Keratinocyte (primary cell): ENCODE results near the gene MED12. TPM values are rescaled to one million over a fixed set of nuclear protein-coding genes. Genes with fewer than 3 reads are reported as not detected.

Experiments
- DNase-seq: peaks from one replicate; pipeline ENCODE4 v3.0.0-alpha.2; 2011; ENCODE audit warnings: low read depth, missing footprints, low spot score
- FAIRE-seq: peaks from 2 replicates; lab custom pipeline; 2011; peaks lifted over from hg19 to GRCh38; lab: Jason Lieb, UNC
- H2AFZ ChIP-seq: 2 replicates; pipeline ENCODE4 v1.6.0; 2012; ENCODE audit warnings: low read length, control low read depth, inconsistent platforms; ENCODE audit not compliant: control insufficient read depth
- H3K27ac ChIP-seq: 2 replicates; pipeline ENCODE4 v1.5.1; 2011; ENCODE audit warnings: low read length; ENCODE audit not compliant: control insufficient read depth, insufficient read depth
- H3K27me3 ChIP-seq: 3 replicates; pipeline ENCODE4 v1.6.0; 2011; ENCODE audit warnings: low read length; ENCODE audit not compliant: control insufficient read depth, insufficient read depth; ENCODE audit errors: extremely low read depth
- H3K36me3 ChIP-seq, 2 experiments: 2 replicates in 1 of 2; 3 replicates in 1 of 2; pipeline ENCODE4 v1.5.1; 2011; ENCODE audit warnings: low read length in 2 of 2, mild to moderate bottlenecking in 1 of 2; ENCODE audit not compliant: control insufficient read depth in 2 of 2, insufficient read depth in 2 of 2; ENCODE audit errors: extremely low read depth in 1 of 2
- H3K4me1 ChIP-seq: 3 replicates; pipeline ENCODE4 v1.5.1; 2011; ENCODE audit warnings: low read length; ENCODE audit not compliant: control insufficient read depth, insufficient read depth; ENCODE audit errors: extremely low read depth
- H3K4me2 ChIP-seq: 3 replicates; pipeline ENCODE4 v1.6.0; 2011; ENCODE audit warnings: low read depth, low read length; ENCODE audit not compliant: control insufficient read depth, insufficient read depth; ENCODE audit errors: extremely low read depth
- H3K4me3 ChIP-seq, 3 experiments: fragments of 200-600 bp in 1 of 3; sonication (generic) in 1 of 3; 2 replicates in 2 of 3; 3 replicates in 1 of 3; pipeline ENCODE4 v1.5.1; 2011 to 2016; ENCODE audit warnings: low read length in 3 of 3, mild to moderate bottlenecking in 3 of 3, control low read depth in 2 of 3, inconsistent platforms in 1 of 3, low read depth in 1 of 3, mixed read lengths in 1 of 3, mixed run types in 1 of 3, moderate library complexity in 1 of 3; ENCODE audit not compliant: control insufficient read depth in 2 of 3, insufficient read depth in 2 of 3; ENCODE audit errors: extremely low read depth in 1 of 3
- H3K79me2 ChIP-seq: 2 replicates; pipeline ENCODE4 v1.6.0; 2012; ENCODE audit warnings: low read length; ENCODE audit not compliant: control insufficient read depth, insufficient read depth
- H3K9ac ChIP-seq: 3 replicates; pipeline ENCODE4 v1.6.0; 2011; ENCODE audit warnings: low read length; ENCODE audit not compliant: control insufficient read depth, insufficient read depth; ENCODE audit errors: extremely low read depth
- H3K9me1 ChIP-seq: 3 replicates; pipeline ENCODE4 v1.6.0; 2011; ENCODE audit warnings: low read length; ENCODE audit not compliant: control insufficient read depth, insufficient read depth; ENCODE audit errors: extremely low read depth
- H3K9me3 ChIP-seq: 2 replicates; pipeline ENCODE4 v1.5.1; 2012; ENCODE audit warnings: low read depth, low read length; ENCODE audit not compliant: control insufficient read depth
- H4K20me1 ChIP-seq: 3 replicates; pipeline ENCODE4 v1.6.0; 2011; ENCODE audit warnings: low read length; ENCODE audit not compliant: control insufficient read depth, insufficient read depth; ENCODE audit errors: extremely low read depth
- EZH2 ChIP-seq: IDR thresholded peaks from one replicate; pipeline ENCODE4 v1.6.1; 2012; ENCODE audit warnings: inconsistent platforms, mild to moderate bottlenecking, low read length, moderate library complexity
- dilution Hi-C: fragments of 300-500 bp; cut with MboI; formaldehyde crosslinking; loops from one replicate; pipeline ENCODE4 v1.7.0; 2020; ENCODE audit warnings: low sequenced_read_pairs; ENCODE audit not compliant: extremely low pct_ligation_motif_present
- polyA plus RNA-seq, 5 experiments: library from polyadenylated mRNA; depleted of rRNA in 3 of 5; stranded (reverse) in 3 of 5; stranded (forward) in 1 of 5; unstranded in 1 of 5; fragments of >200 nt; gene quantifications; 1 replicate in 1 of 5; 2 replicates in 3 of 5; 3 replicates in 1 of 5; pipeline versions ENCODE4 v1.2.1 to v1.2.3, GENCODE V29; 2011 to 2012; ENCODE audit warnings: missing spikeins in 2 of 5, low read depth in 1 of 5, low replicate concordance in 1 of 5
- TF ChIP-seq, protein P1 (sequence below), 3 experiments: IDR thresholded peaks in 1 of 3; conservative IDR thresholded peaks in 1 of 3; optimal IDR thresholded peaks in 1 of 3; 2 replicates in 2 of 3; 3 replicates in 1 of 3; pipeline versions ENCODE3 to v1.5.1; 2011; ENCODE audit warnings: low read length in 3 of 3, mild to moderate bottlenecking in 3 of 3, moderate library complexity in 2 of 3, control low read depth in 1 of 3, inconsistent platforms in 1 of 3; ENCODE audit not compliant: insufficient read depth in 2 of 3; ENCODE audit errors: extremely low read depth in 1 of 3

Gene MED12
- polyA plus RNA-seq, 1 donor (not counting 4 experiments of a cell fraction or from before 2014, with no cell fraction given) = 4.2 TPM

DNA sequence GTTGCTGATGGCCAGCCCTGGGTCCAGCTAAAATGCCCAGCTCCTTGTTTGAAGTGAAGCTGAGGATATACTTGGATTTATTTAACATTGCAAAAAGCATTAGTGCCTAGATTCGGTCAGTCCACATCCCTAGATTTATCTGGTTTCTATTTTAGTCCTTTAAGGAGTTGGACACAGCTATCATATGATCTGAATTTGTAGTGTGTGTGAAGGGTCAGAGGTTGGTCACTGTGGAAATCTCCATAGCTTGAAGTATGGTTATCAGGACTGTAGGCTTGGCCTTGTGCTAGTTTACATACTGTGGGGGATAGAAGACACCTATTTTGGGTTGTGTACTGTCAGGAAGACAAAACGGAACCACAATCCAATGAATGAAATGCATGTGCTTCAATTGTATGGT is 55.0 kb downstream of the MED12 start:
- no peaks in the 10 kb centered on the region for H3K79me2 ChIP-seq
- H3K27ac ChIP-seq = no peak overlapping the region
- H3K36me3 ChIP-seq = no peaks in the 10 kb centered on the region
- no peaks in the 10 kb centered on the region for H4K20me1 ChIP-seq
- no peaks in the 10 kb centered on the region for H3K9me1 ChIP-seq
- no peak for DNase-seq
- dilution Hi-C loops = no loop called here
- no peak overlapping the region for H3K4me3 ChIP-seq
- H3K27me3 ChIP-seq = no peaks in the 10 kb centered on the region
- no peaks in the 10 kb centered on the region for H3K9me3 ChIP-seq
- no peak overlapping the region for H3K4me2 ChIP-seq
- H3K9ac ChIP-seq = no peak overlapping the region
- FAIRE-seq = no peak
- H3K4me1 ChIP-seq = no peaks in the 10 kb centered on the region
- no peak for TF ChIP-seq EZH2
- TF ChIP-seq, protein P1, sequence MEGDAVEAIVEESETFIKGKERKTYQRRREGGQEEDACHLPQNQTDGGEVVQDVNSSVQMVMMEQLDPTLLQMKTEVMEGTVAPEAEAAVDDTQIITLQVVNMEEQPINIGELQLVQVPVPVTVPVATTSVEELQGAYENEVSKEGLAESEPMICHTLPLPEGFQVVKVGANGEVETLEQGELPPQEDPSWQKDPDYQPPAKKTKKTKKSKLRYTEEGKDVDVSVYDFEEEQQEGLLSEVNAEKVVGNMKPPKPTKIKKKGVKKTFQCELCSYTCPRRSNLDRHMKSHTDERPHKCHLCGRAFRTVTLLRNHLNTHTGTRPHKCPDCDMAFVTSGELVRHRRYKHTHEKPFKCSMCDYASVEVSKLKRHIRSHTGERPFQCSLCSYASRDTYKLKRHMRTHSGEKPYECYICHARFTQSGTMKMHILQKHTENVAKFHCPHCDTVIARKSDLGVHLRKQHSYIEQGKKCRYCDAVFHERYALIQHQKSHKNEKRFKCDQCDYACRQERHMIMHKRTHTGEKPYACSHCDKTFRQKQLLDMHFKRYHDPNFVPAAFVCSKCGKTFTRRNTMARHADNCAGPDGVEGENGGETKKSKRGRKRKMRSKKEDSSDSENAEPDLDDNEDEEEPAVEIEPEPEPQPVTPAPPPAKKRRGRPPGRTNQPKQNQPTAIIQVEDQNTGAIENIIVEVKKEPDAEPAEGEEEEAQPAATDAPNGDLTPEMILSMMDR (optimal IDR thresholded peaks at IDR 0.05 in 1 of 3, IDR thresholded peaks at IDR 0.05 in 1 of 3, conservative IDR thresholded peaks at IDR 0.05 in 1 of 3; ENCODE audit: extremely low read depth in 1 of 3, insufficient read depth in 2 of 3, low read length in 3 of 3) = no peak
- H2AFZ ChIP-seq = no peak overlapping the region

DNA sequence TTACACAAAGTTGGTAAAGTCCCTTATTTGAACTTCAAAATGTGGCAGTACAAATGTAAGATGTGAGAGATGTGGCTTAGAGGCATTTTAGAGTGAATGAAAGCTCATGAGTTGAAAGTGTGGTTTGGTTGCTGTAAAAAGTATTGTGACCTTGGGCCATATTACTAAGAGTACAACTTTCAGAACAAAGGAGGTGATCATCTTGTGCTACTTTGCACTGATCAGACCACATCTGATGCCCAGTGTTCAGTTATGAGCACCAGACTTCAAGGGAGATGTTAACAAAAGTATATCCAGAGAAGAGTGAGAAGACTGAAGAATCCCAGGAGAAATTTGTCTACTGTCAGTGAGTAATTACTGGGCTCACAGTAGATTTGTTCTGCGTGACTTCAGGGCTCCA is 56.4 kb downstream of the MED12 start:
- no peak overlapping the region for H3K27ac ChIP-seq
- H4K20me1 ChIP-seq = no peaks in the 10 kb centered on the region
- H3K4me1 ChIP-seq = no peaks in the 10 kb centered on the region
- no peak for FAIRE-seq
- H3K4me3 ChIP-seq = no peak overlapping the region
- no peaks in the 10 kb centered on the region for H3K9me3 ChIP-seq
- H3K79me2 ChIP-seq = no peaks in the 10 kb centered on the region
- no peak for DNase-seq
- no peak overlapping the region for H2AFZ ChIP-seq
- H3K4me2 ChIP-seq = no peak overlapping the region
- no peak overlapping the region for H3K9ac ChIP-seq
- H3K9me1 ChIP-seq = no peaks in the 10 kb centered on the region
- TF ChIP-seq EZH2 = no peak
- TF ChIP-seq, protein P1 (optimal IDR thresholded peaks at IDR 0.05 in 1 of 3, IDR thresholded peaks at IDR 0.05 in 1 of 3, conservative IDR thresholded peaks at IDR 0.05 in 1 of 3; ENCODE audit: extremely low read depth in 1 of 3, insufficient read depth in 2 of 3, low read length in 3 of 3) = no peak
- dilution Hi-C loops = no loop called here
- H3K27me3 ChIP-seq = no peaks in the 10 kb centered on the region
- no peaks in the 10 kb centered on the region for H3K36me3 ChIP-seq
